BJ (cell line): Measurements from ENCODE around the gene WWOX. TPM values are rescaled to one million over a fixed set of nuclear protein-coding genes. Genes with fewer than 3 reads are reported as not detected.

Experiments used
- CTCF ChIA-PET: fragments of 350-600 bp; formaldehyde crosslinking; extraction: SDS; loops from one replicate; lab custom pipeline; 2021; ENCODE audit warnings: antibody characterized with exemption, inconsistent platforms; lab: Yijun Ruan, JAX
- POLR2A ChIA-PET: fragments of 300-600 bp; sonication (Branson Sonifier 250); formaldehyde crosslinking; extraction: SDS; loops from one replicate; lab custom pipeline; 2021; ENCODE audit warnings: antibody characterized with exemption; lab: Charles Lee
- DNase-seq: peaks from one replicate; pipeline ENCODE4 v3.0.0-alpha.2; 2011; ENCODE audit warnings: low read depth
- H3K27me3 ChIP-seq: 2 replicates; pipeline ENCODE4 v1.6.0; 2011; ENCODE audit warnings: low read length; ENCODE audit not compliant: control insufficient read depth, insufficient read depth
- H3K36me3 ChIP-seq: 2 replicates; pipeline ENCODE4 v1.5.1; 2011; ENCODE audit warnings: low read length; ENCODE audit not compliant: control insufficient read depth, insufficient read depth
- H3K4me3 ChIP-seq: 2 replicates; pipeline ENCODE4 v1.5.1; 2011; ENCODE audit warnings: low read depth, mild to moderate bottlenecking, control low read depth, low read length
- polyA plus RNA-seq: library from polyadenylated mRNA; depleted of rRNA; stranded (reverse); fragments of >200 nt; gene quantifications from 2 replicates; pipeline ENCODE4 v1.2.3, GENCODE V29; 2011
- TF ChIP-seq, protein P1 (sequence below): IDR thresholded peaks from 2 replicates; pipeline ENCODE4 v1.5.1; 2011; ENCODE audit warnings: low read depth, mild to moderate bottlenecking, control low read depth, inconsistent platforms, low read length, moderate library complexity; ENCODE audit not compliant: insufficient read depth

The WWOX gene
- polyA plus RNA-seq, 1 experiment, result 3.1 TPM

GRCh38 chr16:78310990-78311561 is 211.6 kb downstream of the WWOX start:
- CTCF ChIA-PET, result no interaction called here
- Histone ChIP-seq H3K4me3 (no peak overlapping the region), H3K27me3 (no peaks in the 10 kb centered on the region), H3K36me3 (no peaks in the 10 kb centered on the region)
- TF ChIP-seq, protein P1, sequence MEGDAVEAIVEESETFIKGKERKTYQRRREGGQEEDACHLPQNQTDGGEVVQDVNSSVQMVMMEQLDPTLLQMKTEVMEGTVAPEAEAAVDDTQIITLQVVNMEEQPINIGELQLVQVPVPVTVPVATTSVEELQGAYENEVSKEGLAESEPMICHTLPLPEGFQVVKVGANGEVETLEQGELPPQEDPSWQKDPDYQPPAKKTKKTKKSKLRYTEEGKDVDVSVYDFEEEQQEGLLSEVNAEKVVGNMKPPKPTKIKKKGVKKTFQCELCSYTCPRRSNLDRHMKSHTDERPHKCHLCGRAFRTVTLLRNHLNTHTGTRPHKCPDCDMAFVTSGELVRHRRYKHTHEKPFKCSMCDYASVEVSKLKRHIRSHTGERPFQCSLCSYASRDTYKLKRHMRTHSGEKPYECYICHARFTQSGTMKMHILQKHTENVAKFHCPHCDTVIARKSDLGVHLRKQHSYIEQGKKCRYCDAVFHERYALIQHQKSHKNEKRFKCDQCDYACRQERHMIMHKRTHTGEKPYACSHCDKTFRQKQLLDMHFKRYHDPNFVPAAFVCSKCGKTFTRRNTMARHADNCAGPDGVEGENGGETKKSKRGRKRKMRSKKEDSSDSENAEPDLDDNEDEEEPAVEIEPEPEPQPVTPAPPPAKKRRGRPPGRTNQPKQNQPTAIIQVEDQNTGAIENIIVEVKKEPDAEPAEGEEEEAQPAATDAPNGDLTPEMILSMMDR, result no peak
- DNase-seq, result no peak
- POLR2A ChIA-PET, result no interaction called here

DNA sequence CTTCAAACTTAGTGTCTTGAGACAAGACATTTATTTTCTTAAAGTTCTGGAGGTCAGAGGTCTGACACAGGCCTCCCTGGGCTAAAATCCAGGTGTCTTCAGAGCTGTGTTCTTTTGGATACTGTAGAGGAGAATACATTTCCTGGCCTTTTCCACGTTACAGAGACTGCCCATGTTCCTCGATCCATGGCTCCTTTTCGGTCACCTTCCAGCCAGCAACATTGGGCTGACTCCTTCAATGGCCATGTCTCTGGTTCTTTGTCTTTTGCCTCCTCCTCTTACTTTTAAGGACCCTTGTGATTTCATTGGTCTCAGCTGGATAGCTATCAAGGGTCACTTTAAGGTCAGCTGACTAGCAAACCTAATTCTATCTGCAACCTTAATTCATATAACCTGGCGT is 212.4 kb downstream of the WWOX start:
- TF ChIP-seq, protein P1, result no peak
- H3K4me3 ChIP-seq, result no peak overlapping the region
- ChIA-PET POLR2A (no interaction called here), CTCF (no interaction called here)
- H3K36me3 ChIP-seq, result no peaks in the 10 kb centered on the region
- no peak for DNase-seq
- no peaks in the 10 kb centered on the region for H3K27me3 ChIP-seq

DNA sequence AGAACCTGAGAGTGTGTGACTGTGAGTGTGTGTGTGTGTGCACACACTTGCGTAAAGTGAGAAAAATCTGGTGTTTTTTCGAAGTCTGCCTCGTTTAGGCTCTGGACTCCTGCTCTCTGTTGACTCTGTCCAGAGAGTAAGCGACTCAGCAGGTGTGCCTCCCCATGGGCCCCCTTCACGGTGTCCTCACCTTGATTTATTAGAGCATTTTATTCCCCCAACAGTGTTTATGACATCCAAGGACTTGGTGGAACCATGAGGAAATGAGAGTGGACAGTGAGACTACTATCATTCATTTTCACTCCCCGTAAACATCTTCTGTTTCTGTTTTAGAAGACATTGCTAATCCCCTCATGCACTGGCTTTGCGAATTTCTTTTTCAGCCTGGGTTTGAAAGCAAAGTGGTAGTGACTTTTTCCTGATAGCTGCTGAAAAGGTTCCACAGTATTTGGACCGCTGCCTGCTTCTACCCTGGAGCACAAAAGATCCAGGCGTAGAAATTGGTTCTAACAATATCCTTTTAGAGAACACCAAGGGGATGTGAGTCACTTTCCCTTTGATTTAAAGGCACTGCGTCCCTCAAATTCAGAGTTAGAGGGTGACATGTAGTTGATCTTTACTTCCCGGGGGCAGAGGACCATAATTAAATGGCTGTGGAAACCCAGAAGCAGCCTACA is 218.2 kb downstream of the WWOX start:
- Histone ChIP-seq H3K36me3 (no peaks in the 10 kb centered on the region), H3K4me3 (no peak overlapping the region), H3K27me3 (no peaks in the 10 kb centered on the region)
- TF ChIP-seq, protein P1, result no peak
- no peak for DNase-seq
- CTCF ChIA-PET, result no interaction called here
- POLR2A ChIA-PET, result no interaction called here

- no peaks in the 10 kb centered on the region for H3K36me3 ChIP-seq
- TF ChIP-seq, protein P1, result no peak
- H3K27me3 ChIP-seq, result no peaks in the 10 kb centered on the region
- ChIA-PET CTCF (no interaction called here), POLR2A (no interaction called here)
- no peak overlapping the region for H3K4me3 ChIP-seq
- no peak for DNase-seq
These were observed 222.3 kb downstream of the WWOX start for GRCh38 chr16:78321620-78322360.

DNA sequence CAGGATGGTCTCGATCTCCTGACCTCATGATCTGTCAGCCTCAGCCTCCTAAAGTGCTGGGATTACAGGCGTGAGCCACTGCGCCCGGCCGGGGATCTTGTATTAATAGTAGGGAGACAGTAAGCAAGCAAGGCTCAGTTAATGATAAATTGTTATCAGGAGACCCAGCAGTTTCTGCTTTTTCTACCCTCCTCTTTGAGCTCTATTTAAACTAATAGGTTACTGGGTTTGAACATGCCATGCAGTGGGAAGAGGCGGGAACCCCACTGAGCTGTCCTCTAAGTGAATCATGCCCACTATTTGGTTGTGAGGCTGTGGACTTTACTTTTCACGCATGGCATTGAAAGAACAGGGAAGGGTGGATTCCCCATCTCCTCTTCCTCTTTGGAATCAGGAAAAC is 223.9 kb downstream of the WWOX start:
- ChIA-PET CTCF (no interaction called here), POLR2A (no interaction called here)
- no peak overlapping the region for H3K4me3 ChIP-seq

More for the DNA sequence above, 223.9 kb downstream of the WWOX start:
- Histone ChIP-seq H3K27me3 (no peaks in the 10 kb centered on the region), H3K36me3 (no peaks in the 10 kb centered on the region)
- TF ChIP-seq, protein P1, result no peak
- no peak for DNase-seq
